ENCODE measurements around the gene RAI1. TPM values are rescaled to one million over a fixed set of nuclear protein-coding genes. Genes with fewer than 3 reads are reported as not detected.

RAI1 gene
- total RNA-seq, 1 experiment from 2014 or later = 46.8 TPM

DNA sequence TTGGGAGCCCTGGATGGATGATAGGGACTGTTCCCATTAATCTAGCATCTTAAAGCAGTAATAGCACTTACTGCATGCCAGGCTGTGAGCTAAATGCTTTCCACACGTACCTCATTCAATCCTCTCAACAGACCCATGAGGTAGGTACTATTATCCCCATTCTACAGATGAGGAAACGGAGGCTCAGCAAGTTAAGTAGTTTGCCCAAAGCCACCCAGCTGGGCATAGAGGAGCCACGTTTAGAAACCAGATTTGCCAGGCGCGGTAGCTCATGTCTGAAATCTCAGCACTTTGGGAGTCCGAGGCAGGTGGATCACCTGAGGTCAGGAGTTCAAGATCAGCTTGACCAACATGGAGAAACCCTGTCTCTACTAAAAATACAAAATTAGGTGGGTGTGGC is 2.0 kb upstream of the RAI1 start:
- POLR2A ChIA-PET (ENCODE audit: low non-redundant PET) = no interaction called here
- Histone ChIP-seq H3K9me3 (ENCODE audit: low read depth, low read length, poor library complexity, severe bottlenecking) (no peaks in the 10 kb centered on the region), H3K27ac (ENCODE audit: low read depth, low read length, poor library complexity, severe bottlenecking) (no peak overlapping the region), H3K4me3 (ENCODE audit: low read depth, low read length, poor library complexity, severe bottlenecking) (no peak overlapping the region), H3K36me3 (ENCODE audit: insufficient read depth, low read length, poor library complexity, severe bottlenecking) (no peaks in the 10 kb centered on the region), H3K27me3 (replicated peaks; ENCODE audit: insufficient read depth, low read depth, low read length, poor library complexity) (no peaks in the 10 kb centered on the region), H3K4me1 (ENCODE audit: insufficient read depth, low read length, poor library complexity, severe bottlenecking) (peaks cover 12% of the 10 kb centered on the region)
- TF ChIP-seq, protein P1, sequence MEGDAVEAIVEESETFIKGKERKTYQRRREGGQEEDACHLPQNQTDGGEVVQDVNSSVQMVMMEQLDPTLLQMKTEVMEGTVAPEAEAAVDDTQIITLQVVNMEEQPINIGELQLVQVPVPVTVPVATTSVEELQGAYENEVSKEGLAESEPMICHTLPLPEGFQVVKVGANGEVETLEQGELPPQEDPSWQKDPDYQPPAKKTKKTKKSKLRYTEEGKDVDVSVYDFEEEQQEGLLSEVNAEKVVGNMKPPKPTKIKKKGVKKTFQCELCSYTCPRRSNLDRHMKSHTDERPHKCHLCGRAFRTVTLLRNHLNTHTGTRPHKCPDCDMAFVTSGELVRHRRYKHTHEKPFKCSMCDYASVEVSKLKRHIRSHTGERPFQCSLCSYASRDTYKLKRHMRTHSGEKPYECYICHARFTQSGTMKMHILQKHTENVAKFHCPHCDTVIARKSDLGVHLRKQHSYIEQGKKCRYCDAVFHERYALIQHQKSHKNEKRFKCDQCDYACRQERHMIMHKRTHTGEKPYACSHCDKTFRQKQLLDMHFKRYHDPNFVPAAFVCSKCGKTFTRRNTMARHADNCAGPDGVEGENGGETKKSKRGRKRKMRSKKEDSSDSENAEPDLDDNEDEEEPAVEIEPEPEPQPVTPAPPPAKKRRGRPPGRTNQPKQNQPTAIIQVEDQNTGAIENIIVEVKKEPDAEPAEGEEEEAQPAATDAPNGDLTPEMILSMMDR (conservative IDR thresholded peaks at IDR 0.05; ENCODE audit: low read depth, low read length) = no peak
- TF ChIP-seq EZH2 (IDR thresholded peaks at IDR 0.05; ENCODE audit: borderline replicate concordance, low read depth, low read length, poor library complexity, severe bottlenecking) = no peak
- intact Hi-C loops (cut with micrococcal nuclease; ENCODE audit: unreplicated experiment) = no loop called here
- no TSS peak for BruUV-seq (replicated peaks)
- DNase-seq (ENCODE audit: low spot score) = no peak
- CTCF ChIA-PET = interaction anchor here (0.8 to 1.5 kb wide), 3 partner anchors 198 to 247 kb away, joined by 3 to 4 read pairs (median 4); no protein-coding TSS in a partner anchor

DNA sequence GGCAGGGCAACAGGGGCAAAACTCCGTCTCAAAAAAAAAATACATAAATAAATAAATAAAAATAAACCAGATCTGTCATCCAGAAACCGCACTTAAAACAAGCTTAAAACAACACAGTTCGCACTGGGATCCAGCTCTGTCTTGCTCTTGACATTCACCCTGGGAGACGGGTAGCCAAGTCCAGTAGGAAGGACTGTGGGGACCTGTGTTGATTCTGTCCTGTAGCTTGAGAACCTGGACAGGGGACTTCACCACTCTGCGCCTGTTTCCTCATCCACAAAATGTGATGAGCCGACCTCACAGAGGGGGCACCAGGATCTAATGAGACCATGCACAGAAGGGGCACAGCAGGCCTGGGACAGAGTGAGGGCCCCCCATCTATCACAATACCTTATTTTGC is 1.5 kb upstream of the RAI1 start:
- no peaks in the 10 kb centered on the region for H3K9me3 ChIP-seq (ENCODE audit: low read depth, low read length, poor library complexity, severe bottlenecking)
- POLR2A ChIA-PET (ENCODE audit: low non-redundant PET) = no interaction called here
- no peak overlapping the region for H3K27ac ChIP-seq (ENCODE audit: low read depth, low read length, poor library complexity, severe bottlenecking)
- no peak for DNase-seq (ENCODE audit: low spot score)
- CTCF ChIA-PET = interaction anchor here (0.8 to 1.5 kb wide), 3 partner anchors 197 to 246 kb away, joined by 3 to 4 read pairs (median 4); no protein-coding TSS in a partner anchor
- BruUV-seq (replicated peaks) = no TSS peak
- TF ChIP-seq, protein P1 (conservative IDR thresholded peaks at IDR 0.05; ENCODE audit: low read depth, low read length) = no peak
- no peak for TF ChIP-seq EZH2 (IDR thresholded peaks at IDR 0.05; ENCODE audit: borderline replicate concordance, low read depth, low read length, poor library complexity, severe bottlenecking)
- no peaks in the 10 kb centered on the region for H3K27me3 ChIP-seq (replicated peaks; ENCODE audit: insufficient read depth, low read depth, low read length, poor library complexity)
- intact Hi-C loops (cut with micrococcal nuclease; ENCODE audit: unreplicated experiment) = loop anchor here (2.0 to 5.0 kb wide), 3 partner anchors 113 to 239 kb away; no protein-coding TSS in a partner anchor
- no peak overlapping the region for H3K4me3 ChIP-seq (ENCODE audit: low read depth, low read length, poor library complexity, severe bottlenecking)
- peaks cover 15% of the 10 kb centered on the region for H3K4me1 ChIP-seq (ENCODE audit: insufficient read depth, low read length, poor library complexity, severe bottlenecking)
- H3K36me3 ChIP-seq (ENCODE audit: insufficient read depth, low read length, poor library complexity, severe bottlenecking) = no peaks in the 10 kb centered on the region

- ChIA-PET CTCF (interaction anchor here (0.6 to 0.9 kb wide), 2 partner anchors 219 to 239 kb away, joined by 3 read pairs; no protein-coding TSS in a partner anchor), POLR2A (ENCODE audit: low non-redundant PET) (no interaction called here)
- Histone ChIP-seq H3K4me1 (ENCODE audit: insufficient read depth, low read length, poor library complexity, severe bottlenecking) (peaks cover 24% of the 10 kb centered on the region), H3K36me3 (ENCODE audit: insufficient read depth, low read length, poor library complexity, severe bottlenecking) (no peaks in the 10 kb centered on the region), H3K4me3 (ENCODE audit: low read depth, low read length, poor library complexity, severe bottlenecking) (peak overlapping the region; percentile 82), H3K27me3 (replicated peaks; ENCODE audit: insufficient read depth, low read depth, low read length, poor library complexity) (no peaks in the 10 kb centered on the region), H3K27ac (ENCODE audit: low read depth, low read length, poor library complexity, severe bottlenecking) (no peak overlapping the region), H3K9me3 (ENCODE audit: low read depth, low read length, poor library complexity, severe bottlenecking) (no peaks in the 10 kb centered on the region)
- TF ChIP-seq EZH2 (IDR thresholded peaks at IDR 0.05; ENCODE audit: borderline replicate concordance, low read depth, low read length, poor library complexity, severe bottlenecking) = no peak
- TF ChIP-seq, protein P1 (conservative IDR thresholded peaks at IDR 0.05; ENCODE audit: low read depth, low read length) = no peak
- no peak for DNase-seq (ENCODE audit: low spot score)
- intact Hi-C loops (cut with micrococcal nuclease; ENCODE audit: unreplicated experiment) = loop anchor here (1.0 to 5.0 kb wide), 4 partner anchors 112 to 238 kb away; no protein-coding TSS in a partner anchor
- no TSS peak for BruUV-seq (replicated peaks)
Observed at GRCh38 chr17:17680477-17681186, 626 bp upstream of the RAI1 start.
